HepG2 (cell line): ENCODE results near the gene PMVK. TPM values are rescaled to one million over a fixed set of nuclear protein-coding genes. Genes with fewer than 3 reads are reported as not detected.
A peak's percentile ranks its signal among the peaks of the same experiment; 100 is the strongest.

Experiments
- ATRX ChIP-seq: sonication (generic); formaldehyde crosslinking; IDR thresholded peaks from 2 replicates; pipeline ENCODE4 v1.4.0; 2020; ENCODE audit warnings: missing genetic modification reagents, borderline replicate concordance
- BRF2 ChIP-seq: sonication (generic); formaldehyde crosslinking; IDR thresholded peaks from 2 replicates; pipeline ENCODE4 v1.8.1; 2022; ENCODE audit warnings: mild to moderate bottlenecking, missing genetic modification reagents
- CENPBD1 ChIP-seq: sonication (generic); formaldehyde crosslinking; IDR thresholded peaks from 2 replicates; pipeline ENCODE4 v1.8.0; 2022; ENCODE audit warnings: missing genetic modification reagents, low read depth, mild to moderate bottlenecking, borderline replicate concordance
- FOSL2 ChIP-seq: sonication (generic); formaldehyde crosslinking; IDR thresholded peaks from 2 replicates; pipeline ENCODE4 v1.4.0; 2020; ENCODE audit warnings: missing genetic modification reagents
- HIC2 ChIP-seq: sonication (generic); formaldehyde crosslinking; IDR thresholded peaks from 2 replicates; pipeline ENCODE4 v1.9.0; 2022; ENCODE audit warnings: low read depth, missing genetic modification reagents
- HMG20B ChIP-seq: conservative IDR thresholded peaks from 2 replicates; pipeline ENCODE4 v1.6.1; 2016; ENCODE audit warnings: missing genetic modification reagents, missing compliant biosample characterization
- KDM4B ChIP-seq: sonication (generic); formaldehyde crosslinking; IDR thresholded peaks from 2 replicates; pipeline ENCODE4 v1.4.0; 2020; ENCODE audit warnings: missing genetic modification reagents
- PCBP1 ChIP-seq: fragments of 200-400 bp; formaldehyde crosslinking; IDR thresholded peaks from 2 replicates; pipeline ENCODE4 v1.6.1; 2017; ENCODE audit warnings: mild to moderate bottlenecking, low read depth, low read length, borderline replicate concordance
- TARDBP ChIP-seq: sonication (generic); formaldehyde crosslinking; IDR thresholded peaks from 2 replicates; pipeline ENCODE4 v1.8.0; 2022; ENCODE audit warnings: mild to moderate bottlenecking, missing genetic modification reagents
- THRA ChIP-seq: sonication (generic); formaldehyde crosslinking; IDR thresholded peaks from 2 replicates; pipeline ENCODE4 v1.4.0; 2020; ENCODE audit warnings: missing genetic modification reagents, borderline replicate concordance
- ZBTB44 ChIP-seq: sonication (generic); formaldehyde crosslinking; IDR thresholded peaks from 2 replicates; pipeline ENCODE4 v1.4.0; 2020; ENCODE audit warnings: missing genetic modification reagents
- ZBTB49 ChIP-seq: sonication (generic); formaldehyde crosslinking; IDR thresholded peaks from 2 replicates; pipeline ENCODE4 v1.4.0; 2020; ENCODE audit warnings: missing genetic modification reagents, borderline replicate concordance
- ZNF207 ChIP-seq: fragments of 450-650 bp; IDR thresholded peaks from 2 replicates; pipeline ENCODE4 v1.6.1; 2016; ENCODE audit warnings: antibody characterized with exemption, borderline replicate concordance
- ZNF280B ChIP-seq: sonication (generic); formaldehyde crosslinking; IDR thresholded peaks from 2 replicates; pipeline ENCODE4 v1.5.0; 2020; ENCODE audit warnings: missing genetic modification reagents, mild to moderate bottlenecking, borderline replicate concordance
- ZNF3 ChIP-seq: IDR thresholded peaks from 2 replicates; pipeline ENCODE4 v1.7.0; 2017; ENCODE audit warnings: inconsistent platforms
- ZNF567 ChIP-seq: sonication (generic); formaldehyde crosslinking; IDR thresholded peaks from 2 replicates; pipeline ENCODE4 v1.8.1; 2023; ENCODE audit warnings: mild to moderate bottlenecking, missing genetic modification reagents, borderline replicate concordance
- ZNF75D ChIP-seq: sonication (generic); formaldehyde crosslinking; IDR thresholded peaks from 2 replicates; pipeline ENCODE4 v1.8.1; 2023; ENCODE audit warnings: missing genetic modification reagents, mild to moderate bottlenecking, borderline replicate concordance
- polyA plus RNA-seq, 8 experiments: library from polyadenylated mRNA; depleted of rRNA in 3 of 8; stranded (reverse) in 7 of 8; unstranded in 1 of 8; fragments of >200 nt; fragmentation: Illumina TruSeq in 4 of 8; extraction: Trizol in 4 of 8; gene quantifications; 2 replicates each; pipeline versions ENCODE4 v1.2.1 to v1.2.3, GENCODE V29; 2011 to 2016; ENCODE audit warnings: low read depth in 4 of 8, missing spikeins in 1 of 8, mixed read lengths in 1 of 8; ENCODE audit not compliant: insufficient read depth in 1 of 8
- total RNA-seq, 5 experiments: library from RNA; depleted of rRNA; stranded (reverse); fragments of >200 nt; fragmentation: Illumina TruSeq; extraction: Trizol; gene quantifications; 2 replicates each; pipeline ENCODE4 v1.2.3, GENCODE V29; 2016; ENCODE audit warnings: low read depth in 1 of 5

The PMVK gene
- total and polyA plus RNA-seq, 2 of the 13 experiments (the other 11 are each of a cell fraction or from before 2014, with no cell fraction given) = 3.9 to 12.6 TPM

- TF ChIP-seq KDM4B (CRISPR knock-in tag) = no peak
- TF ChIP-seq CENPBD1 (CRISPR knock-in tag) = no peak
- TF ChIP-seq ZBTB44 (CRISPR knock-in tag) = no peak
- peak; percentile 8; the same call in 1 of the 2 replicates for TF ChIP-seq FOSL2 (CRISPR knock-in tag)
- TF ChIP-seq PCBP1 = peak; percentile 55; the same call in 1 of the 2 replicates
- TF ChIP-seq THRA (CRISPR knock-in tag) = no peak
- no peak for TF ChIP-seq ZNF567 (CRISPR knock-in tag)
- no peak for TF ChIP-seq BRF2 (CRISPR knock-in tag)
- TF ChIP-seq ZNF75D = no peak
- TF ChIP-seq ZNF207 = no peak
- TF ChIP-seq ZNF3 (CRISPR knock-in tag) = no peak
- TF ChIP-seq TARDBP (CRISPR knock-in tag) = no peak
- no peak for TF ChIP-seq ATRX
- TF ChIP-seq ZBTB49 (CRISPR knock-in tag) = no peak
- TF ChIP-seq HIC2 (CRISPR knock-in tag) = no peak
- no peak for TF ChIP-seq ZNF280B (CRISPR knock-in tag)
- no peak for TF ChIP-seq HMG20B (CRISPR knock-in tag)
Observed at GRCh38 chr1:154937085-154937987, 817 bp upstream of the PMVK start (continued).
